HG03060 (cell line): Measurements from ENCODE around the gene RALGAPA2.
"Not testable (repeated sequence)": the region's sequence is repeated elsewhere in the genome, so short reads cannot be mapped to it uniquely, and the experiment has no call there.

Source experiments
- ATAC-seq: cut with Tn5 transposase; IDR thresholded peaks from one replicate; pipeline ENCODE4 v1.9.1; 2021; ENCODE audit warnings: low read depth, moderate number of reproducible peaks; ENCODE audit not compliant: unreplicated experiment

Gene RALGAPA2

DNA sequence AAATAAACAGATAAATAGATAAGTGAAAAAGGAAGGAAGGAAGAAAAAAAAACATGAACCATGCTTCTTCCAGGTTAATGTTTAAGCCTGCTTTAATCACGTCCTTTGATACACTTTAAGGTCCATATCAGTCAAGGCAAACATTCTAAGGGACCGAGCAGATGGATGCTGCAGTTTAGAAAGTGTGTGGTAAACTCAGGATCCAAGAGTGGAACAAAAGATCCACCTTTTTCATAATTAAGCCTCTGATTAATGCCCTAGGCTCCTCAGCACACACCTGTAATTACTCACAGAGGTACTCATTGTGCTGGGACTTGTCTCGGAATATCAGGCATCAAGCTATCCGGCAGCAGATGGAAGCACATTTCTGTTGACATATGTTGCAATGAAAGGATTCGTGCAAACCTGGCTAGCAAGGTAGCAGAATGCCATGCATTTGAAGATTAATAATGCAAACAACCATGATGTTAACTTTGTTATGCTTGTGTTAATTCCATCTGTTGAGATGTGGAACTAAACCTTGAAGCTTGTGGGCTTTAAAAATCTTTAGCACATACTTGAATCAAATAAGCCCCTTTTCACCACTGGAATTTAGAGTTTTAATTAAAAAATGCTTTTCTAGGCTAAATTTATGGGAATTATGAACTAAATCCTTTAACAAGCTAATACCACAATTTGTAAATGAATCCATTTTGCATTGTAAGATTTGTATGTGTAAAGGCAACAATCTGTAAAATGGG, 163.7 kb downstream of the RALGAPA2 start:
- no peak for ATAC-seq

DNA sequence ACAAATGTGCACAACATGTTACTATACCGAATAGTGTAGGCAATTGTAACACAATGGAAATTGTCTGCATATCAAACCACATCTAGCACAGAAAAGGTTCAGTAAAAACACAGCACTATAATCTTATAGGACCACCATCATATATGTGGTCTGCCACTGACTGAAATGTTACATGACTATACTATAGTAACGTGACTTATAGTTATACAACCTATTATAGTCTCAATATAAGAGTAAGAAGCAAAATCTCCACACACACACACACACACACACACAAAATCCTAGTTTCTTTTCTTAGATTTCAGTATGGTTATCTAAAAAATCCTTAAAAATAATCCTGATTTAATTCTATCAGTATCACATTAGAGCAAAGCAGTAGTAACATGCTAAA, 164.6 kb downstream of the RALGAPA2 start:
- ATAC-seq, result no peak

DNA sequence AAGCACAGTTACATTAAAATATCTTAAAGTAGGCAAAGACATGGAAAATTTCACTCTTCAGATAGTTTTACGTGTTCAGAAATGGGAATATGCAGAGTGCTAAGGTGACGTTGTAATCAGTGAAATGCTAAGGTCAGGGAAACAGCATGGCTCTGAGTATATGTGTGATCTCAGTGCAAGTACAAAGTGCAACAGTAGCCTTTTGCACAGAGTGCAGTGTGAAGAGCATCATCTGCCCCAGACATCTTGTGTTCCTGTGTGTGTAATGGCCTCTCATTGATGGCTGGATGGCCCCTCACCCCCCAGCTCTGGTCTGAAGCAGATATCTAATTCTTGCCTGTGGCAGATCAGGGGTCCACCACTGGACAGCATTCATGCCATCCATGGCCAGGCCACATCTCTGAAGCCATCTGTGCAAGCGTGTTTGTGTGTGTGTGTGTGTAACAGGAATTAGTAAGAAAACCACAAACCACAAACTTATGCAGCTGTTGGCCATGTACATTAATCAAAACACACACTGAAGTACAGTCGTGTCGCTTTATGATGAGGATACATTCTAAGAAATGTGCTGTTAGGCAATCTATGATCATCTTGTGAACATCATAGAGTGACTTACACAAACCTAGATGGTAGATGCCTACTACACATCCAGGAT, 165.1 kb downstream of the RALGAPA2 start:
- no peak for ATAC-seq

DNA sequence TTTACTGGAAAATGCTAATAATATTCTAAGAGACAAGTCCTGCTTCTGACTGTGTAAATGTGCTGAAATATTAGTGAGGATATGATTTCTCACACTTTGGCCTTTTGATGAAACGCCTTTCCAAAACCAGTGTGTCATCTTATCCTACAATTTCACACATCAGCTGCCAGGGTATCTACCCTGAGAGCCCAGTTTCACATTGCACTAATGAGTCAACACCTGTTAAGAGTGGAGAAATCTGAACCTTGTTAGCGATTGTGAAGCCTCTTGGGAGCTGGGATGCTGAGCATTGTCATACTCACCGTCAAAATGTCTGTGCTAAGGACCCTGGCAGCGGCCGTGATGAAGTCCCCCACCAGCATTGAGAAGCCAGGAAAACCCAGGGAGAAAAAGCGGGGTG, 166.0 kb downstream of the RALGAPA2 start:
- ATAC-seq, result no peak

DNA sequence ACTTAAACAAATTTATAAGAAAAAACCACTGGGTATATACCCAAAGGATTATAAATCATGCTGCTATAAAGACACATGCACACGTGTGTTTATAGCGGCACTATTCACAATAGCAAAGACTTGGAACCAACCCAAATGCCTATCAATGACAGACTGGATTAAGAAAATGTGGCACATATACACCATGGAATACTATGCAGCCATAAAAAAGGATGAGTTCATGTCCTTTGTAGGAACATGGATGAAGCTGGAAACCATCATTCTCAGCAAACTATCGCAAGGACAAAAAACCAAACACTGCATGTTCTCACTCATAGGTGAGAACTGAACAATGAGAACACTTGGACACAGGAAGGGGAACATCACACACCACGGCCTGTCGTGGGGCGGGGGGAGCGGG, 169.1 kb downstream of the RALGAPA2 start:
- not testable (repeated sequence) for ATAC-seq

DNA sequence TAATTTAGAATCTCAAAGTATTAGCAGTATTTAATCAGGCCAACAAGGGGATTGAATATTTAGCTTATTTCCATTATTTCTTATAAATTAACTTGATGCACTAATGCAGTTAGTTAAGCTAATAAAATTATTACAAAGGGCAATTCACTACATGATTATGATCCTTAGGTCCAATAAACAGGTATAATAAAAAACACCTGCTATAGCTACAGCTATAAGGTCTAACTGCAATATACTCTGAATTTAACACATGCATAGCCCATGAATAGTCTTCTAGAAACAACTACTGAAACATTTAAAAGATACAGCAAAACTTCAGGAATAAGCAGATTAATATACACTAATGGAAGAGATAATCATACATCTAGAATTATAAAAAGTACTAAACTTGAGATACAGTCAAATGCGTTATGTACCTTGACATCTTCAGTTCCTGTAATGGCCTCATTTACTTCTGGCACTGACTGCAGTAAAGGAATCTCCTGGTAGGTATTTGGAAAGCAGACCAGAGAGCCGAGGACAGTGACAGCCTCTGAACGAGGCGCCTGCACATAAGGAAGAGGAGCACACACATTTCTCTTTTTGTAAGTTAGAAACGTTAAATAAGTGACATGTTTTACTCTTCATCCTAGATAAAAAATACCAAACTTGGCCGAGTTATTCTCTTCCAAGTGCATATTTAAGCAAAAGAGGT, 176.1 kb downstream of the RALGAPA2 start:
- no peak for ATAC-seq

DNA sequence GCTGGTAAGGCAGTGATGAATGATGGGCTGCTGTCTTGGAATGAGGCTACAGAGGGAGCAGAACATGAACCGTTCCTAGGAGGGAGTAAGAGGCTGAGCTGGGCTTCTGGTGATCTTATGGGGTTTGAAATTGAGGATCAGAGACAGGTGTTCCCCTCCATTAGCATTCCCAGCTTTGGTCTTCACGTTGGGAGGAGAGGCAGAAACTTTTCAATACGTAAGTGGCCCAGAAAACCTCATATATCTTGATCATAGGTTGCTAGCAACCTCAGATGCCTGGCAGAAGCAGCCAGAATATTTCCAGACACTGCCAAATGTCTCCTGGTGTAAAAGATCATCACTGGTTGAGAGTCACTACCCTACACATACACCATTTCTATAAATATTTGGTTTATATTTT, 177.4 kb downstream of the RALGAPA2 start:
- ATAC-seq, result no peak

DNA sequence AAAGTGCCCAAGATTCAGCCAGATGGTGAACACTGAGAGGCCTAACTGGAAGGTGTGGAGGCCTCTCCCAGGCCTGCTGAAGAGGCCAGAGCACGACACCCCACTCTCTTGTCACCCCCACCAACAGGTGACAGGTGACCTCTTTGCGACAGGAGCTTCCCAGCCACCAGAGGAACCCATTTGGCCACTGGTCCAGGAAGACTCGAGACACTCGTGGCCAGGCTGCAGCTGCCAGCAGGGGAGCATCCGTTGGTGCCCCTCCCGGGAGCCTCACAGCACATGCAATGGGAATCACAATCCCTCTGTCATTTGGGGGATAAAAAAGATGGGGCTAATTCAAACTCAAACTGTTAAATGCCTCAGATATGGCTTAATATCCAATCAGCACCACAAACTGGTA, 181.2 kb downstream of the RALGAPA2 start:
- no peak for ATAC-seq

DNA sequence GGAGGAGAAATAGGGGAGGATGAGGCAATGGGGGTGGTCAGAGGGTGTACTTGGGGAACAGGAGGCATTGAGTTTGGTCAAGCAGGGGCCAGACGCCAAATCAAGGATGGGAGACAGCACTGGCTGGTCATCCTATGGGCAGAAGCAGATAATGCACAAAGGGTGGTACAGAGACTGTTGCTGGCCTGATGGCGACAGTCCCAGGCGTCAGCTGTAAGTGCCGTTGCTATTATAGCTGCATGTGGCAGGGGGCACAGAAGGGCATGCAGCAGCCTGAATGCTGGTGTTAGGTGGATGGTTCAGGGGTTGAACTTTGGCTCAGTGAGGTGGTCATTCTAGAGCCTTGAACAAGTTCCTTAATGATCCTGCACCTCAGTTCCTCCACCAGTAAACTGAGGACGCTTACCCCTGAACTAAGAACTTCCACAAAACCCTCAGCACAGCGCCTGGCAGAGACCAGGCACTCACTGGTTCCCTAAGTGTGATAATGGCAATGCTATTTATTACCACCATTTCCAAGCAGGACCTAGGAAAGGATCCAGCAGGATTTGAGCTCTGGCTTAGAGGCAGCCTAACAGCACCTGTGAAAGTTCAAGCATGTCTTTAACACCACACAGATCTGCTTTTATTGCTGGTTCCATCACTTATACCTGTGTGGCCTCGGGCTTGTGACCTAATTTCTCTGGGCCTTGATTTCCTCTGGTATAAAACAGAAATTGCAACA, 181.9 kb downstream of the RALGAPA2 start:
- no peak for ATAC-seq

DNA sequence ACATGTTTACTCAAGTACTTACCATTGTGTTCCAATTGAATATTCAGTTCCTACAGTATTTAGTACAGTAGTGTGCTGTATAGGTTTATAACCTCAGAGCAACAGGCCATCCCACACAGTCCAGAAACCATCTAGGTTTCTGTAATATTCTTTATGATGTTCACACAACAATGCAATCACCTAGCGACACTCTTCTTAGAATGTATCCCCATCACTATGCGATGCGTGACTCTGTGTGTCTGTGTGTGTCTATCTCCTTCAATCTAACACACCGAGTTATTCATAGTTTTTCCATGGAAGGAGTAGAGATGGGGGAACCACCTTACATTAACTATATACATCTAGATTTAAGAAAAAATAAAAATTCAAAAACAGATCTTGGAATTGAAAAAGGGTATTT, 182.8 kb downstream of the RALGAPA2 start:
- ATAC-seq, result no peak

DNA sequence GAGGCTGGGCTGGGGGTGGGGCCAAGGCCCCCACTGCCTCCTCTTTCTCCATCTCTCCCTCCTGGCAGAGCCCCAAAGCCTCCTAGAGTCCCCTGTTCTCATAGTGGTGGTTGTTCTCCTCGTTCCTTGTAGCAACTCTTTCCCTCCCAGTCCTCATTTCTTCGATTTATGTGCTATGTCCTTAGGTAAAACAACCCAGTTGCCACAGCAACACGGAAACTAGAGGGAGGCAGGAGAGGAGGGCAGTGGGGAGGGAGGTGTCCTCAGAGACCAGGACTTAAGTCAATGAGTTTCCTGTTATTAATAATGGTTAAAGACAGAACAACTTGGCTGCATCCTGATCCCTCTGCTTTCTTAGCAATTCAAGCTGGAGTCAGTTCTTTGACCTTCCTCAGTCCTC, 183.6 kb downstream of the RALGAPA2 start:
- ATAC-seq, result no peak

DNA sequence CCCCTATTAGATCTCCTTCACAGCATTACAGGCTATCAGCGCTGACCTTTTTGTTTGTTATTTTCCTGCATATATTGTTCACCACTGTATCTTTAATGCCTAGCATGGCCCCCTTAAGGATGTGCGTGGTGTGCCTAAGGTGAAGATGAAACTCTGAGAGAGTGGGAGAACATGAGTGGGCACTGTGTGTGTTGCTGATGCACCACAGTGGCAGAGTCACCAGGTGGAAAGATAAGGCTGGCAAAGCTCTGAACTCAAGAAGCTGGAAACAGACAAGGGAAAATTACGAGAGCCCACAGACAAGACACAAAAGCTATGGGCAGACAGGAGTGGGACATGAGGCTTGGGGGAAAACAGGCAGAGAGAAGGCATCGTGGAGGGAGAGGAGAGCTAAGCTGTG, 184.8 kb downstream of the RALGAPA2 start:
- ATAC-seq, result no peak

DNA sequence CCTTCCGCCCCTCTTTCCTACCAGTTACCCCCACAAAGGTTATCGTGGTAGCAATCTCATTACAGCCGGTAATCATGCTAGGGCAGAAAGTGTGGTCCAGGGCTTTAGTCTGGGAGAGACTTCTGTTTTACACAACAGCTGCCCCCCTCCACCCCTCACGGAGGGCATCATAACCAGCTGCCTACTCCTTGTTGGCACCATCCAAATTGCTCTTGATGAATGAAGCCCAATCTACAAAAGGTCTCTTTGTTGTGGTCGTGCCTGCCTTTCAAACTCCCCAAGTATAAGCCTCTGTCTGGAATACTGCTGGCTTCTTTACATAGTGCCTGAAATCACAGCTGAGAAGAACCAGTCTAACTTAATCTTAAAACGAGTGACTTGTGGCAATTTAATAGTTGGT, 186.7 kb downstream of the RALGAPA2 start:
- ATAC-seq, result no peak

DNA sequence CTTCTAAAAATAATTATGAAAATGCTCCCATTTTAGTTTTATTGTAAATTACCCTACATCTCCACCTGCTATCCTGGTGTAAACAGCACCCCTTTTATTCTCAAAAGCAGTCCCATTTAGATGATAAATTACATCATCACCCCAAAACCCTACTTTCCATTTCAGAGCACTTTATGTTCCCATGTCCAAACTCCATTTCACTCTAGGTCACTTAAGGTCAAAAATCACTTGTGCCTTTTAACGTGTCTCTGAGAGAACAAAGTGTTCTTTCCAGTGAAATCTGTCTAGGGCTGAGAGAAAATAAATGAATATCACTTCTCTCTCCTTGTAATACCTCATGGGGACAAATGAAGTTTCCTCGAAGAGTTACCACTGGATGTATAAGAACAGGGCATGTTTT, 187.2 kb downstream of the RALGAPA2 start:
- no peak for ATAC-seq

DNA sequence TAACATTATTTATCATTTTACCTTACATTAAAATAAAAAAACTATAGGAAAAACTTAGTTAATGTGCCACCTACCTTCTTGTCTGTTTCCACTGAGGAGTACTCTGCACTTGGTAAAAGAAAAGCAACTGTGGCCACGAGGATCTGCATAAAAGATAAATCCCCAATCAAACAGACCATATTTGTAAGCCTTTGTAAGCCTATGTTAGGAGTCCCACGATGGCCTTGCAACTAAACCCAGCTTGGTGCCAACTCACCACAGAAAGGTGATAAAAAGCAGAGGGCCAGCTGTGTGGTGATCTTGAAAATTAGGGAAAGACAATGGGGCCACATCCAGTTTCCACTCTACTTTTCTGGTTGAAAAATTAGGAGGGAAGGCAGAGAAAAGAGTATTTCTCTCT, 187.7 kb downstream of the RALGAPA2 start:
- ATAC-seq, result no peak

DNA sequence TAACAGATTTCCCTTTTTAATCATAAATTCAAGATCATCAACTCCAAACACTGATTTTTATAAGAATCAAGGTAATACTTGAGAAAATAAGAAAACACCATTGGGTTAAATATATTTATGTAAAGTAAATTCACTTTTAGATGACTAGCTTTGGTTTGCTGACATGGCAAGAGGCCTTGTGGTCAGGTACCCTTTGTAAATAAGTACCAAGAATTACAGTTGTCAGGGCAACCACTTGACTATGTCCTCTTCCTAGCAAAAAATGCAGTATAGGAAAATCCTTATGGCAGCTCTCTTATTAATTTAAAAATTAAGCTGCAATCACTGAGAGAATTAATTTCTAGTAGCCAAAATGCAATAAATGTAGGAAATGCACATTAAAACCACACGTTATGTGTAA, 190.7 kb downstream of the RALGAPA2 start:
- ATAC-seq, result no peak

DNA sequence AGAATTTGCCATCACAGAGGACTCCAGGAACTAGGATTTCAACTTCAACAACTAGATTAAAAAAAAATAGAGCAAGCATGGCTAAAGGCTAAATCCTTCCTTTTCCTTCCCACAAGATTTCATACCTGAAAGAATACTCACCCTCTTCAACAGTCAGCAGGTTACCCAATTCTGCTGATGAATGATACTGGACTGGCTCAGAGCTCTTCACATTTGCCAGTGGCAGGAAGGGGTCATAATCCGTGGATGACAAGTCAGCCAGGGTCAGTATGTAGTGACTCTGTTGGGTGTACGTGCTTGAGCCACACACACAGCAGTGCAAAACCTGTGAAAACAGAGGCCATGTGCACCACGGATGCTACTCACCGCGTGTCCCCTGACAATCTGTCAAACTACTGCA, 191.7 kb downstream of the RALGAPA2 start:
- ATAC-seq, result no peak

DNA sequence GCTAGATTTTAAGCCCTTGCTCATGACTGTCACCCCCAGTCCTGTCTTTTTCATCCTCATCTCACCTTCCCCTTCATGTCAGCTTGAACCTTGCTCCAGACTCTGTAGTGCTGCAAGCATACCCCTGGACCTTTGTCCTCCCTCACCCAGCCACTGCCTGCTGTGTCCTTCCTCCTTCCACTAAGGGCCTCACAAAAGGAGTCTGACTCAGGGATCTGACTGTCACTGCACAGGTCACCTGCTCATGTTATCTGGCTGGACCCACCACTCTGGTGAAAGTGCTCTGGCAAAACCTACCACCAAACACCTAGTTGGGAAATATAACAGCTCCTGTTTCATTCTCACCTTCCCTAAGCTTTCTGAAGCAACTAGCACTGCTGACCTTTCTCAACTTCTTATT, 193.2 kb downstream of the RALGAPA2 start:
- ATAC-seq, result no peak

DNA sequence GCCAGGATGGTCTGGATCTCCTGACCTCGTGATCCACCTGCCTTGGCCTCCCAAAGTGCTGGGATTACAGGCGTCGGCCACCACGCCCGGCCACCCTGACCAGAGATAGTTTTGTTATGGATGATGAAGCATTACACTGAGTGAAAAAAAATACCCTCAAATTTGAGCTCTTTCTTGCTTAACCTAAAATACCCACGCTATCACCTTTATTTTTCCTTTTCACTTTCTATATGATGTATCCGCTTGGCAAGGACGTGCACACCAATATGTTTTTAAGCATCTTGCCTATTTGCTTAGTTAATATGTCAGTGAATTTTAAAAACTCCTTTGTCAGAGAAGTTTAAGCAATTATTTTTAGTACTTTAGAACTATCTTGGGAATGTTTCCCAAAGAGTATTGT, 194.2 kb downstream of the RALGAPA2 start:
- ATAC-seq, result peak; percentile 48

DNA sequence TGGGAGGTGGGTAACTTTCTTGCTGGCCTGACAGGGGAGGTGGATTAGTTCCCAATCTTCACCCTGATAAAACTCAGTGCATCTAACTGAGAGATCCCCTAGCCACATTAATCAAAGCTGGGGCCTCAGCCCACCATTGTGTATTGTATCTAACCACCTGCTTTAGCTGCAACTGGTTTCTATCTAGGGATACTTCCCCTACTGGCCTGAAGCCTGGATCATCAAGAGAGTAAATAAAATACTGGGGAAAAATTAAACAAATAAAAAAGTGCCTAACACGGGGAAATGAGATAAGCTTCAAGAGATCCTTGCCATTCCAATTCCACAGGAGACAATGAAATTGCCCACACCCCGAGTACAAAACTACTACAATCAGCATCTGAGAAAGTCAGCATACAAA, 195.1 kb downstream of the RALGAPA2 start:
- no peak for ATAC-seq

DNA sequence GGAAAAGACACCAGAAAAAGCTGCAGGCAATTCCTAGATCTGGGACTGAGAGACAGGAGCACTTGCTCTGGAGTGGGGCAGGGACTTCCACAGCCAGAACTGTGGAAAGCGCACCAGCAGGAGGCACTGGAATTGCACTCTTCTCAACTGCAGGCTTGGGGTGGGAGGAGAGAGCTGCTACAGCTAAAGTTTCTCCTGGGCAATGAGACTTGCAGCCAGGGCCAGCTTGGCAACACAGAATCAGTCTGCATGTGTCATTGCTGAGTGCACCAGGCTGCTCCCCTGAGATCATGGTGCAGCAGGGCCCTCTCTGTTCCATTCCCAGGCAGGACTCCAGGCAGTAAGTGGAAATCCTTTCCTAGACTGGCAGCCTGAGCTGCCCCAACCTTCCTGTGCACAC, 198.7 kb downstream of the RALGAPA2 start:
- ATAC-seq, result no peak
